HL-60 (cell line): ENCODE data around the gene MYH11.

Source experiments
- CTCF ChIP-seq: IDR thresholded peaks from one replicate; pipeline ENCODE4 v1.5.1; 2011; ENCODE audit warnings: low read length, control low read depth, inconsistent platforms; ENCODE audit not compliant: insufficient read depth
- POLR2AphosphoS5 ChIP-seq: IDR thresholded peaks from 2 replicates; pipeline ENCODE4 v1.6.1; 2012; ENCODE audit warnings: low read depth
- REST ChIP-seq: IDR thresholded peaks from 2 replicates; pipeline ENCODE4 v1.6.1; 2012; ENCODE audit warnings: low read depth; ENCODE audit not compliant: insufficient replicate concordance

- no peak for TF ChIP-seq POLR2AphosphoS5
- TF ChIP-seq CTCF: no peak
- no peak for TF ChIP-seq REST
Observed at GRCh38 chr16:15786501-15786900, 70.3 kb downstream of the MYH11 start.
